T47D (cell line): ENCODE results near the gene IRAK2.
"Not testable (repeated sequence)": the region's sequence is repeated elsewhere in the genome, so short reads cannot be mapped to it uniquely, and the experiment has no call there.

ENCODE experiments used
- DNase-seq, 2 experiments: peaks; one replicate each; pipeline versions ENCODE4 v3.0.0 to v3.0.0-alpha.2; 2011 to 2012; ENCODE audit warnings: low read depth in 1 of 2, low spot score in 1 of 2
- JUND ChIP-seq: IDR thresholded peaks from 2 replicates; pipeline ENCODE4 v1.6.1; 2012; ENCODE audit warnings: low read depth
- in situ Hi-C: cut with HindIII; loops from 2 replicates; pipeline ENCODE4 v1.10.0; 2016; ENCODE audit warnings: low sequenced_read_pairs, low pct_unique_long_range_greater_than_20kb

IRAK2 gene, protein sequence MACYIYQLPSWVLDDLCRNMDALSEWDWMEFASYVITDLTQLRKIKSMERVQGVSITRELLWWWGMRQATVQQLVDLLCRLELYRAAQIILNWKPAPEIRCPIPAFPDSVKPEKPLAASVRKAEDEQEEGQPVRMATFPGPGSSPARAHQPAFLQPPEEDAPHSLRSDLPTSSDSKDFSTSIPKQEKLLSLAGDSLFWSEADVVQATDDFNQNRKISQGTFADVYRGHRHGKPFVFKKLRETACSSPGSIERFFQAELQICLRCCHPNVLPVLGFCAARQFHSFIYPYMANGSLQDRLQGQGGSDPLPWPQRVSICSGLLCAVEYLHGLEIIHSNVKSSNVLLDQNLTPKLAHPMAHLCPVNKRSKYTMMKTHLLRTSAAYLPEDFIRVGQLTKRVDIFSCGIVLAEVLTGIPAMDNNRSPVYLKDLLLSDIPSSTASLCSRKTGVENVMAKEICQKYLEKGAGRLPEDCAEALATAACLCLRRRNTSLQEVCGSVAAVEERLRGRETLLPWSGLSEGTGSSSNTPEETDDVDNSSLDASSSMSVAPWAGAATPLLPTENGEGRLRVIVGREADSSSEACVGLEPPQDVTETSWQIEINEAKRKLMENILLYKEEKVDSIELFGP

DNA sequence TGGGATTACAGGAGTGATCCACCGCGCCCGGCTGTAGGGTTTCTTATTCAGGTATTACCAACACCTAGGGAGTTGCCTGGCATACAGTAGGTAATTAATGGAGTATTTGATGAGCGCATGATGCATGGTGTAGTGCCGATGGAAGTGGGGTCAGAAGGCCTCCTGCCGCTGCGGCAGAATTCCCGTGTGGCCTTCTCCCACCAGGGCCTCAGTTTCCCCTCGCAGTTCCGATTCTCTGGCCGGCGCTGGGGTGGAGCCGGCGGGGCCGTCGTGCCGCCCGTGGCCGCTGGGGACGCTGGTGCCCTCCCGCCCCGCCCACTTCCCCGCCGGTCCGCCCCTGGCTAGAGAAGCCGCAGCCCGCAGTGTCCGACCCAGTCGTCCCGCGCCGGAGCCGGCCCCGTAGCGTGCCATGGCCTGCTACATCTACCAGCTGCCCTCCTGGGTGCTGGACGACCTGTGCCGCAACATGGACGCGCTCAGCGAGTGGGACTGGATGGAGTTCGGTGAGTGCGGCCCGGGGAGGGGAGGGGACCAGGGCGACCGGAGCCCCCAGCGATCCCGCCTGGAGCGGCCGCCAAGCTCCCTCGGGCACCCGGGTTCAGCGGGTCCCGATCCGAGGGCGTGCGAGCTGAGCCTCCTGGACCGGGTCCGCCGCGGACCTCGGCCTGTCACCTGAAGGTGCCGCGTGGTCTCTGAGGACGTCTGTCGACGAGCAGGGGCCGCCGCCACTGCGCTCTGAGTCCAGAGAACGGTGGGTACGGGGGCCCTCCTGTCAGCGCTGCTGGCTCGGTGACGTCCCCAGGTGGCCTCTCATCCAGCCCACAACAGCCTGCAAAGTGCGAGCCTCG is at the start of gene IRAK2:
Gene IRAK2 (plus strand): TSS at position 374 of the 848 bp plus-strand sequence. CDS start 36 bp downstream, at position 410.
- in situ Hi-C loops: no loop called here
- peak in 1 of 2 experiments; percentile 45 for DNase-seq
- TF ChIP-seq JUND: no peak

DNA sequence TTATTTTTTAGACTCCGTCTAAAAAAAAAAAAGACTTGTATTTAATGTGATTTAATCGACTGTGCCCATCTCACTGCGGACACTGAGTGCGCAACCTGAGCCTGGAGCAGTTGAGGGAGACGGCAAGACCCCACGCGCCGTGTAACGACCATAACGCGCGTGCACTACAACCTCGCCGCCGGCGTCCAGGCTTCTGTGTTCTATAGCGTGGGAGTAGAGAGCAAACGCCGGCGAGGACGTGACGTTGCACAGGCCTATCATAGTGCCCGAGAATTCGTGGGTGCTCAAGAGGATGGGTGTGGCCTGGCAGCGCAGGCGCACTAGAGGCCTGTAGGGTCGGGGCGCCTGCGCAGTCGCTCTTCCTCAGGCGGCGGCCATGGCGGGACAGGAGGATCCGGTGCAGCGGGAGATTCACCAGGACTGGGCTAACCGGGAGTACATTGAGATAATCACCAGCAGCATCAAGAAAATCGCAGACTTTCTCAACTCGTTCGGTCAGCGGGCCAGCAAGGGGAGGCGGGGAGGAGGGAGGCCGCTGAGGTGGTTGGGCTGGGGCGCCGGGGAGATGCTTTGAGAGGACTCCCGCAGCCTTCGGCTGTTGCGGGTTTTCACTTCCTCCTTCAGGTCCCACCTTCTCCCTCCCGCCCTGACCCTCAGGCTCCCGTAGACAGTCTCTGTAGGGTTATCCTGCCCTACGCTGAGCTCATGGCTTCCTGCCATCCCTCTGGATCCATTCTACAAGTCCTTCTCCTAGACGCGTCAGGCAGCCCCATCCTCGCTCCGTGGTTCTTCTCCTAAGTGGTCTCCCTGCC is 49.2 kb upstream of the IRAK2 start, which contains the start of gene BRK1:
Gene BRK1 (plus strand): TSS at position 350 of the 812 bp plus-strand sequence. CDS start 27 bp downstream, at position 377.
- in situ Hi-C loops: no loop called here
- DNase-seq: peak; percentile 95 to 98
- TF ChIP-seq JUND: no peak

DNA sequence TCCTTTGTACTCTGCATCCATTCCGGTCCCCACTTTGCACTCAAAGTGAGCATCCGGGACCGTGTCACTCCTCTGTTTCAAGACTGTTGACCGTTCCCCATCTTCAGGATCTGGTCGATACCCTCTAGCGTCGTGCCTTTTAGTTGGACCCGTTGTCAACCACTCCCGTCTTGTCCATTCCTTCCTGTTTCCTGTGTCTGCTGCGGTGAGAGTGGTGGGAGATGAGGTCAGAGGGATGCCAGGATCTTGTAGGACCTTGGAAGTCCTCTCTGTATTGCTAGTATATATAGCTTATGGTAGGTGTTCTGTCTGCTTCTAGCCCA is 48.6 kb upstream of the IRAK2 start:
- DNase-seq: no peak

DNA sequence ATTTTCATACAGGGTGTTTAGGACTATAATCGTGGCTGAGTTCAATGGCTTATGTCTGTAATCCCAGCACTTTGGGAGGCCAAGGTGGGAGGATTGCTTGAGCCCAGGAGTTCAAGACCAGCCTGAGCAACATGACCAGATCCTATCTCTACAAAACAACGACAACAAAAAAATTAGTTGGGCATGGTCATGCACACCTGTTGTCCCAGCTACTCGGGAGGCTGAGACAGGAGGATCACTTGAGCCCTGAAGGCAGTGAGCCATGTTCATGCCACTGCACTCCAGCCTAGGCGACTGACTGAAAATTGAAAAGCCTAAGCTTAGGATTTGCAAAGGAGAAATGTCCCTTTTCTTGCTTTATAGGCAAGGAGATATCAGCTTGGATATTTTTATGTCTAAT is 47.8 kb upstream of the IRAK2 start:
- in situ Hi-C loops: no loop called here
- DNase-seq: no peak
- no peak for TF ChIP-seq JUND

More for the DNA sequence above, 48.6 kb upstream of the IRAK2 start:
- in situ Hi-C loops: no loop called here
- no peak for TF ChIP-seq JUND

DNA sequence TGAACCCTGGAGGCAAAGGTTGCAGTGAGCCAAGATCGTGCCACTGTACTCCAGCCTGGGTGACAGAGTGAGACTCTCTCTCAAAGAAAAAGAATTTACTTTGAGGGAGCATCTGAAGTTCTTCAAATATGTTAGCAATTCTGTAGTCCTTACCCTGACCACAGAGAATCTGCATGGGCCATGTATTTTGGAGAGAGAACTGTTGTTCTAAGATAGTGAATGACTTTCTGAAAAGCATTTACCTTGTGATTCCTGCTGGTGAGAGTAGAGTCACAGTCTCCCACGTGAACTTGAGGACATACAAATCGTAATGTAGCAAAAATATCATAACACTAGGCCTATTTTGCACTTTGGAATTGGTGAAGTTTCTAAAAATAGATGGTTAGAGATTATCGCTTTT is 45.3 kb upstream of the IRAK2 start:
- in situ Hi-C loops: no loop called here
- no peak for TF ChIP-seq JUND
- no peak for DNase-seq

DNA sequence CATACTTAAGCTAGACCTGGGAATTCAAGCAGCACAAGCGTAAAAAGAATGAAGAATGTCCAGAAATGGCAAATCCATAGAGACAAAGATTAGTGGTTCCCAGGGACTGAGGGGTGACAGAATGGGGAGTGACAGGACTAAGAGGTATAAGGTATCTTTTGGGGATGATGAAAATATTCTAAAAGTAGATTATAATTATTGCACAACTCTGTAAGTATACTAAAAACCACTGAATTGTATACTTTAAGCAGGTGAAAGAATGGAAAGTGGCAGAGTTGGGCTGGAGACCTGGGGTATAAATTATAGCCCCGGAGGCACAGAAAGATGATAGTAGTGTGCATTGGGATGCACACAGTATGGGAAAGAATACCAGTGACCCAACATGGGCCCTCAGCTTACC is 43.7 kb upstream of the IRAK2 start:
- in situ Hi-C loops: no loop called here
- TF ChIP-seq JUND: no peak
- DNase-seq: no peak

DNA sequence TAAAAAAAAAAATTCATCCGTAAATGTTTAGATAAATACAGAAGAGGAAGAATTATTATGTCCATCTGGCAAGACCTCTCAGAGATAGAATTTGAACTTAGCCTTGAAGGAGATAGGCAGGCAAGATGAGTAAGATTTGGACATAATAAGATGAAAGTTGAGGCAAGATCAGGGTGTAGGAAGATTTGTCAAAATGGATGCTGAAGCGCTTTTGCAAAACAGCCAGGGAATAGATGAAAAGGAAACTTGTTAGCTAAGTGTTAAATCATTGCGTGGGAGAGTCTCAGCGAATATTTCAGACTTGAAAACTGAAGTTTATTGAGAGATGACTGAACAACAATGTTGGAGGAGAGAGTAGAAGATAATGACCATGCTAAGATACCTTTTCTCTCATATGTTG is 42.0 kb upstream of the IRAK2 start:
- TF ChIP-seq JUND: no peak
- in situ Hi-C loops: no loop called here
- DNase-seq: no peak

DNA sequence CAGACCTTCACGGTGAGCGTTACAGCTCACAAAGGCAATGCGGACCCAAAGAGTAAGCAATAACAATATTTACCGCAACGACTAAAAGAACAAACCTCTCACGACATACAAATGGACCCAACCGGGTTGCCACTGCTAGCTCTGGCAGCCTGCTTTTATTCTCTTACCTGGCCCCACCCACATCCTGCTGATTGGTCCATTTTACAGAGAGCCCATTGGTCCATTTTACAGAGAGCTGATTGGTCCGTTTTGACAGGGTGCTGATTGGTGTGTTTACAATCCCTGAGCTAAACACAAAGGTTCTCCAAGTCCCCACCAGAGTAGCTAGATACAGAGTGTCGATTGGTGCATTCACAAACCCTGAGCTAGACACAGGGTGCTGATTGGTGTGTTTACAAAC is 28.8 kb upstream of the IRAK2 start:
- DNase-seq, in situ Hi-C loops: not testable (repeated sequence)

DNA sequence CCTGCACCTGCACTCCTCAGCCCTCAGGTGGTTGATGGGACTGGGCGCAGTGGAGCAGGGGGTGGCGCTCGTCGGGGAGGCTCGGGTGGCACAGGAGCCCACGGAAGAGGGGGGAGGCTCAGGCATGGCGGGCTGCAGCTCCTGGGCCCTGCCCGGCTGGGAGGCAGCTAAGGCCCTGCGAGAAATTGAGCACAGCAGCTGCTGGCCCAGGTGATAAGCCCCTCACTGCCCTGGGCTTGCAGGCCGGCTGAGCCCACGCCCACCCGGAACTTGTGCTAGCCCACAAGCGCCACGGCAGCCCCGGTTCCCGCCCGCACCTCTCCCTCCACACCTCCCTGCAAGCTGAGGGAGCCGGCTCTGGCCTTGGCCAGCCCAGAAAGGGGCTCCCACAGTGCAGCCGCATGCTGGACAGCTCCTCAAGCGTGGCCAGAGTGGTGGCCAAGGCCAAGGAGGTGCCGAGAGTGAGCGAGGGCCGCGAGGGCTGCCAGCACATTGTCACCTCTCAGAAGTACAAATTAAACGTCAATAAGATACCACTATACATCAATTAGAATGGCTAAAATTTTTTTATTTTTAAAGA is 28.2 kb upstream of the IRAK2 start:
- no peak for DNase-seq
- TF ChIP-seq JUND: no peak
- in situ Hi-C loops: no loop called here

DNA sequence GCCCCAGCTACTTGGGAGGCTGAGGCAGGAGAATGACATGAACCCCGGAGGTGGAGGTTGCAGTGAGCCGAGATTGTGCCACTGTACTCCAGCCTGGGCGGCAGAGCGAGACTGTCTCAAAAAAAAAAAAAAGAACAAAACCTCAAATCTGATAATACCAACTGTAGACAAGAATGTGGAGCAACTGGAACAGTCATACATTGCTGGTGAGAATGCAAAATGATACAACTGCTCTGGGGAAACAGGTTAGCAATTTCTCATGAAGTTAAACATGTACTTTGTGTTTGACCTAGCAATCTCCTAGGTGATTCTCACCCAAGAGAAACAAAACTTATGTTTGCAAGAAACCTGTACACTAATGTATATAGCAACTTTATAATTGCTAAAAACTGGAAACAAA is 27.5 kb upstream of the IRAK2 start:
- TF ChIP-seq JUND: no peak
- in situ Hi-C loops: no loop called here
- DNase-seq: peak; percentile 26 to 90

DNA sequence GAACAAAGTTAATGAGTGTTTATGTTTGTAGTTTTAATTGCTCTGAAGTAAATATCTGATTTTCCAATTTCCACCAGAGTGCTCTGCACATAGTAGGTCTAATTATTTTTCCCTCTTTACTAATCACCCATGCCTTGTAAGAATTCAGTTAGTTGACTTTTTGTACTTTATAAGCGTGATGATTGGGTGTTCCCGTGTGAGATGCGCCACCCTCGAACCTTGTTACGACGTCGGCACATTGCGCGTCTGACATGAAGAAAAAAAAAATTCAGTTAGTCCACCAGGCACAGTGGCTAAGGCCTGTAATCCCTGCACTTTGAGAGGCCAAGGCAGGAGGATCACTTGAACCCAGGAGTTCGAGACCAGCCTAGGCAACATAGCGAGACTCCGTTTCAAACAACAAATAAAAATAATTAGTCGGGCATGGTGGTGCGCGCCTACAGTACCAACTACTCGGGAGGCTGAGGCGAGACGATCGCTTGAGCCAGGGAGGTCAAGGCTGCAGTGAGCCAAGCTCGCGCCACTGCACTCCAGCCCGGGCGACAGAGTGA is 23.6 kb upstream of the IRAK2 start:
- TF ChIP-seq JUND: no peak
- no peak for DNase-seq
- in situ Hi-C loops: no loop called here
